ENCODE measurements around the gene CACNG8.
A peak's percentile ranks its signal among the peaks of the same experiment; 100 is the strongest.

The CACNG8 gene

GRCh38 chr19:53966931-53967330 is 4.2 kb downstream of the CACNG8 start:
- H3K4me1 ChIP-seq (ENCODE audit: control insufficient read depth, insufficient read depth, low read length): no peaks in the 10 kb centered on the region
- H3K9me3 ChIP-seq (replicated peaks; ENCODE audit: low read length): no peaks in the 10 kb centered on the region
- no peak overlapping the region for H3K9ac ChIP-seq (ENCODE audit: low read depth, low read length)
- peaks cover 25% of the 10 kb centered on the region for H3K27me3 ChIP-seq (ENCODE audit: control insufficient read depth, insufficient read depth, low read length)
- H3K4me2 ChIP-seq (ENCODE audit: low read length): no peak overlapping the region
- no peaks in the 10 kb centered on the region for H3K36me3 ChIP-seq (ENCODE audit: insufficient read depth, low read length)
- no peak overlapping the region for H3K4me3 ChIP-seq (ENCODE audit: low read length)

DNA sequence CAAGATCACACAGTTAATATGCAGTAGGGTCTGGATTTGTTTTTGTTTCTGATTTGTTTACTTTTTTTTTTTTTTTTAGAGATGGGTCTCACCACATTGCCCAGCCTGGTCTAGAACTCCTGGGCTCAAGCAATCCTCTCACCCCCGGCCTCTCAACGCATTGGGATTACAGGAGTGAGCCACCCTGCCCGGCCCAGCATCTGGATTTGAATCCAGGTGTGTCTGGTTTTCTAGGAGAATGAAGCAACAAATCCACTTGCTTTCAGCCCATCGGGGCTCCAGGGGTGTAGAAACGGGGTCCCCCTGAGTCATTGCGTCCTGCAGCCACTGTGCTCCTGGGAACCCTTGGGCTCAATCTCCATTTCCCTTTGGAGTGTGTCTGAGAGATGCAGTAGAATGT is 6.6 kb downstream of the CACNG8 start:
- no peaks in the 10 kb centered on the region for H3K36me3 ChIP-seq (ENCODE audit: insufficient read depth, low read length)
- H3K4me2 ChIP-seq (ENCODE audit: low read length): no peak overlapping the region
- no peak overlapping the region for H3K9ac ChIP-seq (ENCODE audit: low read depth, low read length)
- H3K9me3 ChIP-seq (replicated peaks; ENCODE audit: low read length): no peaks in the 10 kb centered on the region
- H3K27me3 ChIP-seq (ENCODE audit: control insufficient read depth, insufficient read depth, low read length): peaks cover 11% of the 10 kb centered on the region
- H3K4me1 ChIP-seq (ENCODE audit: control insufficient read depth, insufficient read depth, low read length): no peaks in the 10 kb centered on the region
- no peak overlapping the region for H3K4me3 ChIP-seq (ENCODE audit: low read length)

DNA sequence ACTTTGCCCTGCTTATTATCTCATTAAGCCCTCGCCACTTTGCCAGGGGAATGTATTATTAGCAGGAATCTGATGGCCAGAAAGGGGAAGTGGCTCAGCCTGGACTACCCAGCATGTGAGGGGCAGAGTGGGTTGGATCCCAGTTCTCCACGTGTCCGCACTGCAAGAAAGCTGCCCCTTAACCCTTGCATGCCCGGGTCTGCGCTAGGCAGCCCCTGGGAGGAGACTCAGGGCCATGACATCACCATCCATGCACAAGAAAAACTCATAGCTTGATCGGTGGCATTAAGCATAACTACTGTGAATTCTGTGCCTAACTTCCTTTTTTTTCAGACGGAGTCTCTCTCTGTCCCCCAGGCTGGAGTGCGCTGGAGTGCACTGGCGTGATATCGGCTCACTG is 8.9 kb downstream of the CACNG8 start:
- no peaks in the 10 kb centered on the region for H3K36me3 ChIP-seq (ENCODE audit: insufficient read depth, low read length)
- H3K9ac ChIP-seq (ENCODE audit: low read depth, low read length): no peak overlapping the region
- no peak overlapping the region for H3K4me3 ChIP-seq (ENCODE audit: low read length)
- H3K9me3 ChIP-seq (replicated peaks; ENCODE audit: low read length): no peaks in the 10 kb centered on the region
- no peaks in the 10 kb centered on the region for H3K4me1 ChIP-seq (ENCODE audit: control insufficient read depth, insufficient read depth, low read length)
- H3K4me2 ChIP-seq (ENCODE audit: low read length): no peak overlapping the region
- no peaks in the 10 kb centered on the region for H3K27me3 ChIP-seq (ENCODE audit: control insufficient read depth, insufficient read depth, low read length)

- Histone ChIP-seq H3K4me1 (ENCODE audit: control insufficient read depth, insufficient read depth, low read length) (no peaks in the 10 kb centered on the region), H3K27me3 (ENCODE audit: control insufficient read depth, insufficient read depth, low read length) (peaks cover 23% of the 10 kb centered on the region), H3K9ac (ENCODE audit: low read depth, low read length) (no peak overlapping the region), H3K36me3 (ENCODE audit: insufficient read depth, low read length) (no peaks in the 10 kb centered on the region), H3K4me3 (ENCODE audit: low read length) (no peak overlapping the region), H3K4me2 (ENCODE audit: low read length) (peak overlapping the region; percentile 66), H3K9me3 (replicated peaks; ENCODE audit: low read length) (no peaks in the 10 kb centered on the region)
These were observed 14.8 kb downstream of the CACNG8 start for GRCh38 chr19:53977429-53977990.

- Histone ChIP-seq H3K36me3 (ENCODE audit: insufficient read depth, low read length) (no peaks in the 10 kb centered on the region), H3K9me3 (replicated peaks; ENCODE audit: low read length) (no peaks in the 10 kb centered on the region), H3K9ac (ENCODE audit: low read depth, low read length) (no peak overlapping the region), H3K27me3 (ENCODE audit: control insufficient read depth, insufficient read depth, low read length) (peaks cover 24% of the 10 kb centered on the region), H3K4me3 (ENCODE audit: low read length) (peak overlapping the region; percentile 42), H3K4me2 (ENCODE audit: low read length) (peak overlapping the region; percentile 66), H3K4me1 (ENCODE audit: control insufficient read depth, insufficient read depth, low read length) (no peaks in the 10 kb centered on the region)
These were observed 15.4 kb downstream of the CACNG8 start for GRCh38 chr19:53977991-53978731.

DNA sequence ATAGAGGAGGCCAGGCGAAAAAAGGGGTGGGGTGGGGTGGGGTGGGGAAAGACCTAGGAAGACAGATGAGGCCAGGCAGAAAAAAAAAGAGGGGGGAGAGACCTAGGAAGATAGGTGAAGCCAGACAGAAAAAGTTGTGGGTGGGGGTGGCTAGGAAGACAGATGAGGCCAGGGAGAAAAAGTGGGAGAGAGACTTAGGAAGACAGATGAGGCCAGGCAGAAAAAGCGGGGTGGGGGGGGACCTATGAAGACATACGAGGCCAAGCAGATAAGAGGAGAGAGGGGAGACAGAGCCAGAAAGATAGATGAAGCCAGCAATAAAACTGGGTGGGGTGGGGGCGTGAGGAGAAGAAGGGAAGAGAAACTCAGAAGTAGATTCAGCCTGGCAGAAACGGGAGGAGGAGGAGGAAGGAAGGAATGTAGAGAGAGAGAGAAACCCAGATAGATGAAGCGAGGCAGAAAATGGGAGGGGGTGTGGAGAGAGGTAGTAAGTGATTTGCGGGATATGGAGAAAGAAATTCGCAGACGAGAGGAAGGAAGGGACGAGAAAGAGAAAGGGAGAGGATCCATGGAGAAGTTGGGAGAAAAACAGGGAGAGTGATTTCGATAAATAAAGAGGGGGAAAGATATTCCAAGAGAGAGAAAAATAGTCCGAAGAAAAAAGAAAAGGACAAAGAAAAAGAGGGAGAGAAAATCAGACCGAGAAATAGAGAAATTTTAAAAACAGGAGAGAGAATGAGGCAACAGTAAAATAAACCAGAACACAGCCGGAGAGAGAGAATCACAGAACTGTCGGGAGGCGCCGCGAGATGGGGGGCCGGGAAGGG is 16.5 kb downstream of the CACNG8 start:
- Histone ChIP-seq H3K9ac (ENCODE audit: low read depth, low read length) (no peak overlapping the region), H3K4me1 (ENCODE audit: control insufficient read depth, insufficient read depth, low read length) (no peaks in the 10 kb centered on the region), H3K4me3 (ENCODE audit: low read length) (peak overlapping the region; percentile 40), H3K36me3 (ENCODE audit: insufficient read depth, low read length) (no peaks in the 10 kb centered on the region), H3K9me3 (replicated peaks; ENCODE audit: low read length) (no peaks in the 10 kb centered on the region), H3K27me3 (ENCODE audit: control insufficient read depth, insufficient read depth, low read length) (peaks cover 34% of the 10 kb centered on the region), H3K4me2 (ENCODE audit: low read length) (peak overlapping the region; percentile 74)

- peak overlapping the region; percentile 36 for H3K4me3 ChIP-seq (ENCODE audit: low read length)
- peak overlapping the region; percentile 74 for H3K4me2 ChIP-seq (ENCODE audit: low read length)
- H3K36me3 ChIP-seq (ENCODE audit: insufficient read depth, low read length): no peaks in the 10 kb centered on the region
- no peaks in the 10 kb centered on the region for H3K4me1 ChIP-seq (ENCODE audit: control insufficient read depth, insufficient read depth, low read length)
- H3K27me3 ChIP-seq (ENCODE audit: control insufficient read depth, insufficient read depth, low read length): peaks cover 45% of the 10 kb centered on the region
- H3K9me3 ChIP-seq (replicated peaks; ENCODE audit: low read length): no peaks in the 10 kb centered on the region
- H3K9ac ChIP-seq (ENCODE audit: low read depth, low read length): no peak overlapping the region
These were observed 18.0 kb downstream of the CACNG8 start for GRCh38 chr19:53980539-53981375.

DNA sequence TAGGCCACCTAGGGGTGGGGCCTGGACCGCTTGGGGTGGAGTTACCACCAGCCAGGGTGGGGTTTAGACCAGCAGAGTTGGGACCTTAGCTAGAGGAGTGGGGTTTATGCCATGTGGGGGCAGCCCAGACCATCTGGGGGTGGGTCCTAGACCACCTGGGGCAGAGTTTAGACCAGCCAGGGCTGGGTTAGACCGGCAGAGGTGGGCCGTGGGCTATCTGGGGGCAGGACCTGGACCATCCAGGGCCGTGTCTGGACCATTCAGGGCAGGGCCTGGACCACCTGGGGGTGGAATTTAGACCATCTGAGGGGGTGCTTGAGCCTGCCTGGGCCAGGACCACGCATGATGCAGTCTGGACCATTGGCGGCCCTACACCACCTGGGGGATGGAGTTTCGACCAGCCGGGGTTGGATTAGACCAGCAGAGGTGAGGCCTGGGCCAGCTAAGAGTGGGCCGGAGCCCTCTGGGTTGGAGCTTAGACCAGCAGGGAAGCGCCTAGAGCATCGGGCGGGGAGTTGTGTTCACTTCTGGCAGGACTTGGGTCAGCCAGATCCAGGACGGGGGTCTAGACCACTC is 18.7 kb downstream of the CACNG8 start:
- Histone ChIP-seq H3K4me3 (ENCODE audit: low read length) (no peak overlapping the region), H3K9ac (ENCODE audit: low read depth, low read length) (no peak overlapping the region), H3K36me3 (ENCODE audit: insufficient read depth, low read length) (no peaks in the 10 kb centered on the region), H3K4me2 (ENCODE audit: low read length) (no peak overlapping the region), H3K9me3 (replicated peaks; ENCODE audit: low read length) (no peaks in the 10 kb centered on the region), H3K4me1 (ENCODE audit: control insufficient read depth, insufficient read depth, low read length) (no peaks in the 10 kb centered on the region), H3K27me3 (ENCODE audit: control insufficient read depth, insufficient read depth, low read length) (peaks cover 45% of the 10 kb centered on the region)

- Histone ChIP-seq H3K27me3 (ENCODE audit: control insufficient read depth, insufficient read depth, low read length) (peaks cover 45% of the 10 kb centered on the region), H3K4me3 (ENCODE audit: low read length) (no peak overlapping the region), H3K9ac (ENCODE audit: low read depth, low read length) (no peak overlapping the region), H3K4me2 (ENCODE audit: low read length) (peak overlapping the region; percentile 62), H3K4me1 (ENCODE audit: control insufficient read depth, insufficient read depth, low read length) (no peaks in the 10 kb centered on the region), H3K9me3 (replicated peaks; ENCODE audit: low read length) (no peaks in the 10 kb centered on the region), H3K36me3 (ENCODE audit: insufficient read depth, low read length) (no peaks in the 10 kb centered on the region)
These were observed 19.3 kb downstream of the CACNG8 start for GRCh38 chr19:53982001-53982451.

DNA sequence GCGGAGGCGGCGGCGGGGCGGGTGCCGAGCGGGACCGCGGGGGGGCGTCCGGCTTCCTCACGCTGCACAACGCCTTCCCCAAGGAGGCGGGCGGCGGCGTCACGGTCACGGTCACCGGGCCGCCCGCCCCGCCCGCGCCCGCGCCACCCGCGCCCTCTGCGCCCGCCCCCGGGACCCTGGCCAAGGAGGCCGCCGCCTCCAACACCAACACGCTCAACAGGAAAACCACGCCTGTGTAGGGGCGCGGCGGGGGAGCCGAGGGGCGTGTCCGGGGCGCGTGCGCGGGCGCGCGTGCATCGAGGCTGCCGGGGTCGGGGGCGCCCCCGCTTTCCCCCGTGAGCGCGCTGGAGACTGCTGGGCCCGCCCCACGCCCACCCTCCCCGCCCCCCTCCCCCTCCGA is 19.9 kb downstream of the CACNG8 start:
- no peaks in the 10 kb centered on the region for H3K9me3 ChIP-seq (replicated peaks; ENCODE audit: low read length)
- peaks cover 50% of the 10 kb centered on the region for H3K27me3 ChIP-seq (ENCODE audit: control insufficient read depth, insufficient read depth, low read length)
- H3K36me3 ChIP-seq (ENCODE audit: insufficient read depth, low read length): no peaks in the 10 kb centered on the region
- no peaks in the 10 kb centered on the region for H3K4me1 ChIP-seq (ENCODE audit: control insufficient read depth, insufficient read depth, low read length)
- no peak overlapping the region for H3K9ac ChIP-seq (ENCODE audit: low read depth, low read length)
- no peak overlapping the region for H3K4me2 ChIP-seq (ENCODE audit: low read length)
- H3K4me3 ChIP-seq (ENCODE audit: low read length): no peak overlapping the region
